Liver (tissue), 9 donors: ENCODE data around the gene YWHAE. TPM values are rescaled to one million over a fixed set of nuclear protein-coding genes. Genes with fewer than 3 reads are reported as not detected.

Experiments
- DNase-seq: peaks from one replicate; pipeline ENCODE4 v3.0.0-alpha.2; 2017; ENCODE audit warnings: low spot score
- H3K27ac ChIP-seq, 2 donors: one replicate each; pipeline ENCODE4 v1.7.0; 2013; ENCODE audit warnings: inconsistent platforms in 2 of 2, low read length in 2 of 2, control low read depth in 1 of 2, low read depth in 1 of 2, mild to moderate bottlenecking in 1 of 2
- H3K27me3 ChIP-seq, 4 donors: one replicate each; pipeline versions ENCODE4 v1.6.1 to v1.7.0; 2013; ENCODE audit warnings: low read length in 3 of 4, inconsistent platforms in 1 of 4, mild to moderate bottlenecking in 1 of 4, moderate library complexity in 1 of 4; ENCODE audit not compliant: control insufficient read depth in 4 of 4, insufficient read depth in 4 of 4
- H3K36me3 ChIP-seq, 4 donors: one replicate each; pipeline versions ENCODE4 v1.6.1 to v1.7.0; 2013; ENCODE audit warnings: low read length in 3 of 4, mild to moderate bottlenecking in 3 of 4, low read depth in 1 of 4, moderate library complexity in 1 of 4; ENCODE audit not compliant: control insufficient read depth in 4 of 4, insufficient read depth in 3 of 4
- H3K4me1 ChIP-seq, 4 donors: one replicate each; pipeline versions ENCODE4 v1.6.1 to v1.7.0; 2013; ENCODE audit warnings: low read length in 3 of 4, mild to moderate bottlenecking in 3 of 4, moderate library complexity in 1 of 4; ENCODE audit not compliant: control insufficient read depth in 4 of 4, insufficient read depth in 4 of 4
- H3K4me3 ChIP-seq, 3 donors: one replicate each; pipeline versions ENCODE4 v1.6.1 to v1.7.0; 2013; ENCODE audit warnings: low read length in 3 of 3, control low read depth in 1 of 3, low read depth in 1 of 3, mild to moderate bottlenecking in 1 of 3
- H3K9ac ChIP-seq, 2 donors: one replicate each; pipeline ENCODE4 v1.7.0; 2013; ENCODE audit warnings: low read length in 2 of 2, mild to moderate bottlenecking in 2 of 2, moderate library complexity in 2 of 2, control low read depth in 1 of 2, low read depth in 1 of 2
- H3K9me3 ChIP-seq, 4 donors: one replicate each; pipeline versions ENCODE4 v1.6.1 to v1.7.0; 2013; ENCODE audit warnings: low read length in 3 of 4; ENCODE audit not compliant: control insufficient read depth in 4 of 4
- EGR1 ChIP-seq, 2 donors: IDR thresholded peaks; 2 replicates each; pipeline ENCODE4 v1.6.1; 2016 to 2018; ENCODE audit warnings: antibody characterized with exemption in 2 of 2, low read depth in 2 of 2
- FOXA1 ChIP-seq: IDR thresholded peaks from 2 replicates; pipeline ENCODE4 v1.6.1; 2016; ENCODE audit warnings: antibody characterized with exemption
- FOXA2 ChIP-seq: IDR thresholded peaks from 2 replicates; pipeline ENCODE4 v1.6.1; 2016; ENCODE audit warnings: antibody characterized with exemption
- GABPA ChIP-seq, 2 donors: IDR thresholded peaks in 1 of 2; conservative IDR thresholded peaks in 1 of 2; 2 replicates each; pipeline ENCODE4 v1.6.1; 2016; ENCODE audit warnings: antibody characterized with exemption in 2 of 2, mild to moderate bottlenecking in 1 of 2, moderate library complexity in 1 of 2
- HNF4A ChIP-seq, 2 donors: conservative IDR thresholded peaks; 2 replicates each; pipeline ENCODE4 v1.6.1; 2016; ENCODE audit warnings: antibody characterized with exemption in 2 of 2, mild to moderate bottlenecking in 2 of 2
- HNF4G ChIP-seq: IDR thresholded peaks from 2 replicates; pipeline ENCODE4 v1.6.1; 2016; ENCODE audit warnings: antibody characterized with exemption
- JUND ChIP-seq, 2 donors: IDR thresholded peaks; 2 replicates each; pipeline ENCODE4 v1.6.1; 2016; ENCODE audit warnings: antibody characterized with exemption in 2 of 2
- NR2F2 ChIP-seq: IDR thresholded peaks from 2 replicates; pipeline ENCODE4 v1.6.1; 2016; ENCODE audit warnings: antibody characterized with exemption
- RAD21 ChIP-seq, 2 donors: IDR thresholded peaks; 2 replicates each; pipeline ENCODE4 v1.6.1; 2016; ENCODE audit warnings: antibody characterized with exemption in 2 of 2, mild to moderate bottlenecking in 2 of 2
- RXRA ChIP-seq, 2 donors: IDR thresholded peaks; 2 replicates each; pipeline ENCODE4 v1.6.1; 2017 to 2018; ENCODE audit warnings: antibody characterized with exemption in 2 of 2, mild to moderate bottlenecking in 1 of 2
- SP1 ChIP-seq: IDR thresholded peaks from 2 replicates; pipeline ENCODE4 v1.6.1; 2018; ENCODE audit warnings: antibody characterized with exemption, mild to moderate bottlenecking
- TAF1 ChIP-seq: conservative IDR thresholded peaks from 2 replicates; pipeline ENCODE4 v1.6.1; 2016; ENCODE audit warnings: antibody characterized with exemption, mild to moderate bottlenecking
- YY1 ChIP-seq: IDR thresholded peaks from 2 replicates; pipeline ENCODE4 v1.6.1; 2016; ENCODE audit warnings: antibody characterized with exemption, mild to moderate bottlenecking
- WGBS: extraction: QIAGEN DNeasy Blood & Tissue Kit; methylation state at CpG from one replicate; pipeline ENCODE4 v1.1.7; 2013; 5-methylcytosine and 5-hydroxymethylcytosine counted together
- polyA plus RNA-seq, 2 donors: library from polyadenylated mRNA; stranded (reverse) in 1 of 2; unstranded in 1 of 2; fragments of 200-250 nt in 1 of 2; fragments of >200 nt in 1 of 2; fragmentation: Nextera tagmentation in 1 of 2; extraction: Ambion mirVana in 1 of 2; gene quantifications; one replicate each; pipeline versions ENCODE4 v1.2.1 to v1.2.3, GENCODE V29; 2013 to 2015
- total RNA-seq, 2 donors: library from RNA; depleted of rRNA; stranded (reverse); fragments of >200 nt; gene quantifications; one replicate each; pipeline ENCODE4 v1.2.3, GENCODE V29; 2014
- TF ChIP-seq, protein P1 (sequence below): IDR thresholded peaks from 2 replicates; pipeline ENCODE4 v1.6.1; 2016; ENCODE audit warnings: antibody characterized with exemption, mild to moderate bottlenecking
- TF ChIP-seq, protein P2 (sequence below): IDR thresholded peaks from 2 replicates; pipeline ENCODE4 v1.6.1; 2016; ENCODE audit warnings: antibody characterized with exemption
- TF ChIP-seq, protein P3 (sequence below): fragments of 150-350 bp; IDR thresholded peaks from 2 replicates; pipeline ENCODE4 v1.5.1; 2017; ENCODE audit warnings: improper control_type of control experiment, low read depth, low read length; ENCODE audit not compliant: missing input control
- TF ChIP-seq, protein P4 (sequence below): IDR thresholded peaks from 2 replicates; pipeline ENCODE4 v1.6.1; 2016; ENCODE audit warnings: antibody characterized with exemption
- TF ChIP-seq, protein P5 (sequence below): IDR thresholded peaks from 2 replicates; pipeline ENCODE4 v1.6.1; 2016; ENCODE audit warnings: antibody characterized with exemption
- donor health status: healthy.
- donor health status: healthy.
- donor health status: healthy.
- donor health status: healthy.
- donor health status: healthy.

The YWHAE gene
- total and polyA plus RNA-seq, 4 donors = 173 to 288 (median 202) TPM

DNA sequence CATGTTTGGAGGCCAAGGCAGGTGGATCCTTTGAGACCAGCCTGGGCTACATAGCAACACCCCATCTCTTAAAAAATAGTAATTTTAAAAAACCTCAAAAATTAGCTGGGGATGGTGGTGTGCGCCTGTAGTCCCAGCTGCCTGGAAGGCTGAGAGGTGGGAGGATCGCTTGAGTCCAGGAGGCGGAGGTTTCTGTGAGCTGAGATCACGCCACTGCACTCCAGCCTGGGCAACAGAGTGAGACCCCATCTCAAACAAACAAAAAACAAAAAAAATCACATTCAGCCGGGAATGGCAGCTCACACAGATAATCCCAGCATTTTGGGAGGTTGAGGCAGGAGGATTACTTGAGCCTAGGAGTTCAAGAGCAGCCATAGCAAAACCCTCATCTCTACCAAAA lies 16.4 kb upstream of the YWHAE start:
- Histone ChIP-seq H3K27me3 (no peaks in the 10 kb centered on the region), H3K9ac (no peak overlapping the region), H3K36me3 (peaks cover 2 to 14% (median 4%) of the 10 kb centered on the region in 4 donors), H3K4me3 (no peak overlapping the region), H3K4me1 (peaks cover 0 to 18% (median 10%) of the 10 kb centered on the region in 4 donors), H3K27ac (no peak overlapping the region), H3K9me3 (no peaks in the 10 kb centered on the region)
- TF ChIP-seq TAF1 = no peak
- TF ChIP-seq GABPA (IDR thresholded peaks at IDR 0.05 in 1 of 2, conservative IDR thresholded peaks at IDR 0.05 in 1 of 2) = no peak
- no peak for TF ChIP-seq FOXA2
- no peak for TF ChIP-seq NR2F2
- TF ChIP-seq, protein P1, sequence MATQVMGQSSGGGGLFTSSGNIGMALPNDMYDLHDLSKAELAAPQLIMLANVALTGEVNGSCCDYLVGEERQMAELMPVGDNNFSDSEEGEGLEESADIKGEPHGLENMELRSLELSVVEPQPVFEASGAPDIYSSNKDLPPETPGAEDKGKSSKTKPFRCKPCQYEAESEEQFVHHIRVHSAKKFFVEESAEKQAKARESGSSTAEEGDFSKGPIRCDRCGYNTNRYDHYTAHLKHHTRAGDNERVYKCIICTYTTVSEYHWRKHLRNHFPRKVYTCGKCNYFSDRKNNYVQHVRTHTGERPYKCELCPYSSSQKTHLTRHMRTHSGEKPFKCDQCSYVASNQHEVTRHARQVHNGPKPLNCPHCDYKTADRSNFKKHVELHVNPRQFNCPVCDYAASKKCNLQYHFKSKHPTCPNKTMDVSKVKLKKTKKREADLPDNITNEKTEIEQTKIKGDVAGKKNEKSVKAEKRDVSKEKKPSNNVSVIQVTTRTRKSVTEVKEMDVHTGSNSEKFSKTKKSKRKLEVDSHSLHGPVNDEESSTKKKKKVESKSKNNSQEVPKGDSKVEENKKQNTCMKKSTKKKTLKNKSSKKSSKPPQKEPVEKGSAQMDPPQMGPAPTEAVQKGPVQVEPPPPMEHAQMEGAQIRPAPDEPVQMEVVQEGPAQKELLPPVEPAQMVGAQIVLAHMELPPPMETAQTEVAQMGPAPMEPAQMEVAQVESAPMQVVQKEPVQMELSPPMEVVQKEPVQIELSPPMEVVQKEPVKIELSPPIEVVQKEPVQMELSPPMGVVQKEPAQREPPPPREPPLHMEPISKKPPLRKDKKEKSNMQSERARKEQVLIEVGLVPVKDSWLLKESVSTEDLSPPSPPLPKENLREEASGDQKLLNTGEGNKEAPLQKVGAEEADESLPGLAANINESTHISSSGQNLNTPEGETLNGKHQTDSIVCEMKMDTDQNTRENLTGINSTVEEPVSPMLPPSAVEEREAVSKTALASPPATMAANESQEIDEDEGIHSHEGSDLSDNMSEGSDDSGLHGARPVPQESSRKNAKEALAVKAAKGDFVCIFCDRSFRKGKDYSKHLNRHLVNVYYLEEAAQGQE = no peak
- no peak for TF ChIP-seq EGR1 (IDR thresholded peaks at IDR 0.05; ENCODE audit: low read depth in 2 of 2)
- TF ChIP-seq RAD21 (IDR thresholded peaks at IDR 0.05) = no peak
- no peak for TF ChIP-seq HNF4G
- WGBS = 97% methylated on average over 5 of the region's 5 CpGs
- DNase-seq = no peak

DNA sequence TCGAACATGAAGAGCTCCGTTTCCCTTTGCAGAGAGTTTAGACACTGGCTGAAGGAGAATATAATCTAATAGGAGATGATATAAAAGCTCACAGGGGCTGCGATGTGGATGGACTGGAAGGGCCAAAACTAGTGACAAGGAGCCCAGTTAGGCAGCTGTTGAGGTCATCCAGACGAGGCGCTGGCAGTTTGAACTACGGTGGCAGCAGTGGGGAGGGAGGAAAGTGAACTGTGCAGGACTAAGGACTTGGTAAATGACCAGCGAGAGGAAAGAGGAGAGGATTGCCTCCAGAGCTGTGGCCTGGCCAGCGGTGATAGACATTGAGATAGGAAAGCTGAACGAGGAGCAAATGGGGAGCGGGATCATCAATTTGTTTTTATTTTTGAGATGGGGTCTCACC lies 14.6 kb upstream of the YWHAE start:
- Histone ChIP-seq H3K4me1 (peaks cover 0 to 18% (median 10%) of the 10 kb centered on the region in 4 donors), H3K27ac (no peak overlapping the region), H3K9me3 (no peaks in the 10 kb centered on the region), H3K4me3 (no peak overlapping the region), H3K36me3 (no peaks in the 10 kb centered on the region), H3K27me3 (no peaks in the 10 kb centered on the region), H3K9ac (no peak overlapping the region)
- TF ChIP-seq RAD21 (IDR thresholded peaks at IDR 0.05) (no peak), GABPA (IDR thresholded peaks at IDR 0.05 in 1 of 2, conservative IDR thresholded peaks at IDR 0.05 in 1 of 2) (no peak), SP1 (no peak), NR2F2 (no peak), FOXA2 (no peak), EGR1 (IDR thresholded peaks at IDR 0.05; ENCODE audit: low read depth in 2 of 2) (no peak), TAF1 (no peak), HNF4A (conservative IDR thresholded peaks at IDR 0.05) (no peak), FOXA1 (no peak), JUND (IDR thresholded peaks at IDR 0.05) (no peak), YY1 (no peak), RXRA (IDR thresholded peaks at IDR 0.05) (no peak), HNF4G (no peak)
- TF ChIP-seq, protein P2, sequence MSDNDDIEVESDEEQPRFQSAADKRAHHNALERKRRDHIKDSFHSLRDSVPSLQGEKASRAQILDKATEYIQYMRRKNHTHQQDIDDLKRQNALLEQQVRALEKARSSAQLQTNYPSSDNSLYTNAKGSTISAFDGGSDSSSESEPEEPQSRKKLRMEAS = no peak
- TF ChIP-seq, protein P3, sequence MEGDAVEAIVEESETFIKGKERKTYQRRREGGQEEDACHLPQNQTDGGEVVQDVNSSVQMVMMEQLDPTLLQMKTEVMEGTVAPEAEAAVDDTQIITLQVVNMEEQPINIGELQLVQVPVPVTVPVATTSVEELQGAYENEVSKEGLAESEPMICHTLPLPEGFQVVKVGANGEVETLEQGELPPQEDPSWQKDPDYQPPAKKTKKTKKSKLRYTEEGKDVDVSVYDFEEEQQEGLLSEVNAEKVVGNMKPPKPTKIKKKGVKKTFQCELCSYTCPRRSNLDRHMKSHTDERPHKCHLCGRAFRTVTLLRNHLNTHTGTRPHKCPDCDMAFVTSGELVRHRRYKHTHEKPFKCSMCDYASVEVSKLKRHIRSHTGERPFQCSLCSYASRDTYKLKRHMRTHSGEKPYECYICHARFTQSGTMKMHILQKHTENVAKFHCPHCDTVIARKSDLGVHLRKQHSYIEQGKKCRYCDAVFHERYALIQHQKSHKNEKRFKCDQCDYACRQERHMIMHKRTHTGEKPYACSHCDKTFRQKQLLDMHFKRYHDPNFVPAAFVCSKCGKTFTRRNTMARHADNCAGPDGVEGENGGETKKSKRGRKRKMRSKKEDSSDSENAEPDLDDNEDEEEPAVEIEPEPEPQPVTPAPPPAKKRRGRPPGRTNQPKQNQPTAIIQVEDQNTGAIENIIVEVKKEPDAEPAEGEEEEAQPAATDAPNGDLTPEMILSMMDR = no peak
- TF ChIP-seq, protein P4, sequence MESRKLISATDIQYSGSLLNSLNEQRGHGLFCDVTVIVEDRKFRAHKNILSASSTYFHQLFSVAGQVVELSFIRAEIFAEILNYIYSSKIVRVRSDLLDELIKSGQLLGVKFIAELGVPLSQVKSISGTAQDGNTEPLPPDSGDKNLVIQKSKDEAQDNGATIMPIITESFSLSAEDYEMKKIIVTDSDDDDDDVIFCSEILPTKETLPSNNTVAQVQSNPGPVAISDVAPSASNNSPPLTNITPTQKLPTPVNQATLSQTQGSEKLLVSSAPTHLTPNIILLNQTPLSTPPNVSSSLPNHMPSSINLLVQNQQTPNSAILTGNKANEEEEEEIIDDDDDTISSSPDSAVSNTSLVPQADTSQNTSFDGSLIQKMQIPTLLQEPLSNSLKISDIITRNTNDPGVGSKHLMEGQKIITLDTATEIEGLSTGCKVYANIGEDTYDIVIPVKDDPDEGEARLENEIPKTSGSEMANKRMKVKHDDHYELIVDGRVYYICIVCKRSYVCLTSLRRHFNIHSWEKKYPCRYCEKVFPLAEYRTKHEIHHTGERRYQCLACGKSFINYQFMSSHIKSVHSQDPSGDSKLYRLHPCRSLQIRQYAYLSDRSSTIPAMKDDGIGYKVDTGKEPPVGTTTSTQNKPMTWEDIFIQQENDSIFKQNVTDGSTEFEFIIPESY = no peak
- TF ChIP-seq, protein P5, sequence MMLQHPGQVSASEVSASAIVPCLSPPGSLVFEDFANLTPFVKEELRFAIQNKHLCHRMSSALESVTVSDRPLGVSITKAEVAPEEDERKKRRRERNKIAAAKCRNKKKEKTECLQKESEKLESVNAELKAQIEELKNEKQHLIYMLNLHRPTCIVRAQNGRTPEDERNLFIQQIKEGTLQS = no peak
- TF ChIP-seq, protein P1 = no peak
- 80% methylated on average over 10 of the region's 10 CpGs for WGBS
- DNase-seq = no peak
